HL-60 (cell line): ENCODE data around the gene MBTPS1.

ENCODE experiments used
- DNase-seq, 2 experiments: peaks; one replicate each; pipeline ENCODE4 v3.0.0-alpha.2; 2010 to 2020; ENCODE audit warnings: low read depth in 1 of 2, low spot score in 1 of 2
- H3K27ac ChIP-seq: fragments of 250-450 bp; sonication (Bioruptor Pico); replicated peaks from 2 replicates; pipeline ENCODE4 v1.5.1; 2020; ENCODE audit warnings: mild to moderate bottlenecking, moderate library complexity
- H3K27me3 ChIP-seq: fragments of 250-450 bp; sonication (Bioruptor Pico); 2 replicates; pipeline ENCODE4 v1.5.1; 2021; ENCODE audit warnings: mild to moderate bottlenecking, moderate library complexity; ENCODE audit not compliant: insufficient read depth, poor library complexity, severe bottlenecking
- H3K4me3 ChIP-seq: replicated peaks from 2 replicates; pipeline ENCODE4 v1.5.1; 2011; ENCODE audit warnings: mild to moderate bottlenecking, control low read depth, low read length; ENCODE audit not compliant: insufficient read depth
- CTCF ChIP-seq: IDR thresholded peaks from one replicate; pipeline ENCODE4 v1.5.1; 2011; ENCODE audit warnings: low read length, control low read depth, inconsistent platforms; ENCODE audit not compliant: insufficient read depth
- GABPA ChIP-seq: IDR thresholded peaks from 2 replicates; pipeline ENCODE4 v1.6.1; 2012; ENCODE audit warnings: low read depth
- POLR2AphosphoS5 ChIP-seq: IDR thresholded peaks from 2 replicates; pipeline ENCODE4 v1.6.1; 2012; ENCODE audit warnings: low read depth
- REST ChIP-seq: IDR thresholded peaks from 2 replicates; pipeline ENCODE4 v1.6.1; 2012; ENCODE audit warnings: low read depth; ENCODE audit not compliant: insufficient replicate concordance
- SPI1 ChIP-seq: IDR thresholded peaks from 2 replicates; pipeline ENCODE4 v1.6.1; 2012; ENCODE audit warnings: low read depth, mild to moderate bottlenecking, borderline replicate concordance

Gene MBTPS1

GRCh38 chr16:84159800-84160199 lies 43.1 kb upstream of the MBTPS1 start:
- no peak for DNase-seq
- H3K27me3 ChIP-seq: peaks cover 11% of the 10 kb centered on the region
- H3K4me3 ChIP-seq: no peak overlapping the region
- H3K27ac ChIP-seq: no peak overlapping the region
- TF ChIP-seq CTCF (no peak), SPI1 (no peak), POLR2AphosphoS5 (no peak), REST (no peak), GABPA (no peak)

GRCh38 chr16:84159007-84159406 lies 42.3 kb upstream of the MBTPS1 start:
- DNase-seq: no peak
- H3K4me3 ChIP-seq: no peak overlapping the region
- H3K27me3 ChIP-seq: peaks cover 11% of the 10 kb centered on the region
- no peak overlapping the region for H3K27ac ChIP-seq
- no peak for TF ChIP-seq SPI1
- no peak for TF ChIP-seq REST
- TF ChIP-seq CTCF: no peak
- no peak for TF ChIP-seq POLR2AphosphoS5
- no peak for TF ChIP-seq GABPA

GRCh38 chr16:84156342-84156784 lies 39.6 kb upstream of the MBTPS1 start:
- Histone ChIP-seq H3K27me3 (peaks cover 11% of the 10 kb centered on the region), H3K27ac (no peak overlapping the region), H3K4me3 (no peak overlapping the region)
- no peak for DNase-seq
- no peak for TF ChIP-seq SPI1
- TF ChIP-seq CTCF: no peak
- TF ChIP-seq POLR2AphosphoS5: no peak
- TF ChIP-seq GABPA: no peak
- no peak for TF ChIP-seq REST
